Chondrocyte (in vitro differentiated cells): Measurements from ENCODE around the gene LHFPL6. TPM values are rescaled to one million over a fixed set of nuclear protein-coding genes. Genes with fewer than 3 reads are reported as not detected.

Experiments used
- DNase-seq: peaks from one replicate; pipeline ENCODE4 v3.0.0; 2021; ENCODE audit warnings: mixed read lengths, low spot score
- H3K27ac Mint-ChIP-seq: one replicate; pipeline ENCODE4 v1.8.0; 2021; ENCODE audit warnings: mild to moderate bottlenecking, moderate library complexity, mixed read lengths; ENCODE audit not compliant: unreplicated experiment
- H3K27me3 Mint-ChIP-seq: 2 replicates; pipeline ENCODE4 v1.8.0; 2021; ENCODE audit warnings: low read depth, mixed read lengths
- H3K36me3 Mint-ChIP-seq: 2 replicates; pipeline ENCODE4 v1.8.0; 2021; ENCODE audit warnings: low read depth, mixed read lengths
- H3K4me1 Mint-ChIP-seq: 2 replicates; pipeline ENCODE4 v1.8.0; 2021; ENCODE audit warnings: low read depth, mild to moderate bottlenecking, mixed read lengths
- H3K4me3 Mint-ChIP-seq: one replicate; pipeline ENCODE4 v1.8.0; 2021; ENCODE audit warnings: mild to moderate bottlenecking, moderate library complexity, mixed read lengths; ENCODE audit not compliant: unreplicated experiment
- H3K9me3 Mint-ChIP-seq: 2 replicates; pipeline ENCODE4 v1.8.0; 2021; ENCODE audit warnings: low read depth, mixed read lengths
- total RNA-seq: library from RNA; stranded (reverse); gene quantifications from 3 replicates; pipeline ENCODE4 v1.2.1, GENCODE V29; 2021
- TF ChIP-seq, protein P1 (sequence below): fragments of 200-600 bp; sonication (generic); IDR thresholded peaks from 2 replicates; pipeline ENCODE4 v1.5.0; 2021; ENCODE audit warnings: antibody characterized with exemption, mild to moderate bottlenecking, moderate library complexity

The LHFPL6 gene
- total RNA-seq, 1 donor from 2014 or later: 101 TPM

- Mint-ChIP-seq H3K27ac (no peak overlapping the region), H3K36me3 (peaks cover 8% of the 10 kb centered on the region), H3K4me1 (peaks cover 46% of the 10 kb centered on the region), H3K9me3 (no peaks in the 10 kb centered on the region), H3K4me3 (no peak overlapping the region), H3K27me3 (no peaks in the 10 kb centered on the region)
- DNase-seq: no peak
- TF ChIP-seq, protein P1, sequence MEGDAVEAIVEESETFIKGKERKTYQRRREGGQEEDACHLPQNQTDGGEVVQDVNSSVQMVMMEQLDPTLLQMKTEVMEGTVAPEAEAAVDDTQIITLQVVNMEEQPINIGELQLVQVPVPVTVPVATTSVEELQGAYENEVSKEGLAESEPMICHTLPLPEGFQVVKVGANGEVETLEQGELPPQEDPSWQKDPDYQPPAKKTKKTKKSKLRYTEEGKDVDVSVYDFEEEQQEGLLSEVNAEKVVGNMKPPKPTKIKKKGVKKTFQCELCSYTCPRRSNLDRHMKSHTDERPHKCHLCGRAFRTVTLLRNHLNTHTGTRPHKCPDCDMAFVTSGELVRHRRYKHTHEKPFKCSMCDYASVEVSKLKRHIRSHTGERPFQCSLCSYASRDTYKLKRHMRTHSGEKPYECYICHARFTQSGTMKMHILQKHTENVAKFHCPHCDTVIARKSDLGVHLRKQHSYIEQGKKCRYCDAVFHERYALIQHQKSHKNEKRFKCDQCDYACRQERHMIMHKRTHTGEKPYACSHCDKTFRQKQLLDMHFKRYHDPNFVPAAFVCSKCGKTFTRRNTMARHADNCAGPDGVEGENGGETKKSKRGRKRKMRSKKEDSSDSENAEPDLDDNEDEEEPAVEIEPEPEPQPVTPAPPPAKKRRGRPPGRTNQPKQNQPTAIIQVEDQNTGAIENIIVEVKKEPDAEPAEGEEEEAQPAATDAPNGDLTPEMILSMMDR: no peak
Measured at GRCh38 chr13:39377699-39378098, 225.3 kb downstream of the LHFPL6 start.

GRCh38 chr13:39376076-39376475 lies 226.9 kb downstream of the LHFPL6 start:
- TF ChIP-seq, protein P1: no peak
- Mint-ChIP-seq H3K27me3 (no peaks in the 10 kb centered on the region), H3K36me3 (peaks cover 6% of the 10 kb centered on the region), H3K4me3 (no peak overlapping the region), H3K27ac (no peak overlapping the region), H3K9me3 (no peaks in the 10 kb centered on the region), H3K4me1 (peaks cover 55% of the 10 kb centered on the region)
- no peak for DNase-seq

DNA sequence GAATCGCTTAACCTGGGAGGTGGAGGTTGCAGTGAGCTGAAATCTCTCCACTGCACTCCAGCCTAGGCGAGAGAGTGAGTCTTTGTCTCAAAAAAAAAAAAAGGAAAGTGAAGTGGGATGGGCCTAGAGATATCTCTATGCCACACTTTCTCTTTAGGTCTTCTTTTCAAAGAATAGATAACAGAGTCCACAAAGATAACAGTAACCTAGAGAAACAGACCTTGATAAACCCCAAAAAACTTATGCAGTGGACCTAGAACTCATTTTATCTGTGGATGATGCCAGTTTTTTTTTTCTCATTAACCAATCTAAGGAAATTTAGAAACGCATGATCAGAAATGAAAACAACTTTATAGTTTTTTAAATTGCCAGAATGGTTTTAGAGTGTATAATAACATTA lies 227.4 kb downstream of the LHFPL6 start:
- no peaks in the 10 kb centered on the region for H3K27me3 Mint-ChIP-seq
- H3K9me3 Mint-ChIP-seq: no peaks in the 10 kb centered on the region
- H3K36me3 Mint-ChIP-seq: peaks cover 6% of the 10 kb centered on the region
- no peak overlapping the region for H3K27ac Mint-ChIP-seq
- H3K4me3 Mint-ChIP-seq: no peak overlapping the region
- no peak for DNase-seq
- TF ChIP-seq, protein P1: no peak
- peaks cover 58% of the 10 kb centered on the region for H3K4me1 Mint-ChIP-seq

DNA sequence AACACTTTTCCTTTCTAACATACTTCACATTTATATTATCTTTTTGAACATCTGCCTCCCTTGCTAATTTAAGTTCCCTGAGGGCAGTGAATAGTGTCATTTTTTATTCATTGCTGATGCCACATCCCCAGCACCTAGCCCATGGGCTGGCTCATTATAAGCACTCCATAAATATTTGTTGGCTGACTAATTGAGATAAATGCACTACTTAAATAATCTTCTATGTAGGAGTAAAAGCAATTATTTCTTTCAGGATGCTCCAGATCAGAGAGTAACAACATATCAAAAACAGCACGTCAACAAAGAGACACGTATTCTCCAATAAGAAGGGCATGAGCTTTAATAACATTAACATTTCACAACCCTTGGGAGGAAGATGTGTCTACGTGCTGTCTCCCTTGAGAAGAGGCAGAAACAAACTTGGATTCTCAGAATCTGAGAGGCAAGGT lies 228.2 kb downstream of the LHFPL6 start:
- Mint-ChIP-seq H3K4me1 (peaks cover 55% of the 10 kb centered on the region), H3K36me3 (peaks cover 6% of the 10 kb centered on the region), H3K9me3 (no peaks in the 10 kb centered on the region), H3K27ac (no peak overlapping the region), H3K27me3 (no peaks in the 10 kb centered on the region), H3K4me3 (no peak overlapping the region)
- TF ChIP-seq, protein P1: no peak
- DNase-seq: no peak

- Mint-ChIP-seq H3K9me3 (no peaks in the 10 kb centered on the region), H3K27ac (no peak overlapping the region), H3K4me1 (peaks cover 39% of the 10 kb centered on the region), H3K27me3 (no peaks in the 10 kb centered on the region), H3K36me3 (peaks cover 6% of the 10 kb centered on the region), H3K4me3 (no peak overlapping the region)
- no peak for DNase-seq
- TF ChIP-seq, protein P1: no peak
Measured at GRCh38 chr13:39373145-39373544, 229.8 kb downstream of the LHFPL6 start.
